Measurements from ENCODE around the gene MGRN1. TPM values are rescaled to one million over a fixed set of nuclear protein-coding genes. Genes with fewer than 3 reads are reported as not detected.

The MGRN1 gene
- total and polyA plus RNA-seq, 2 donors (not counting 1 experiment from before 2014, with no cell fraction given), result 5.4 to 26.1 TPM

- no peaks in the 10 kb centered on the region for H3K9me3 ChIP-seq (ENCODE audit: control insufficient read depth, insufficient read depth, low read depth, low read length)
- no peaks in the 10 kb centered on the region for H3K27me3 ChIP-seq (ENCODE audit: control insufficient read depth, insufficient read depth, low read length)
- H4K20me1 ChIP-seq (ENCODE audit: control insufficient read depth, extremely low read depth, insufficient read depth, low read length), result no peaks in the 10 kb centered on the region
- no peak overlapping the region for H3K4me3 ChIP-seq (replicated peaks in 1 of 4; ENCODE audit: control extremely low read depth in 1 of 4, insufficient read depth in 1 of 4, low read depth in 3 of 4, low read length in 4 of 4)
- H2AFZ ChIP-seq (ENCODE audit: low read length), result no peak overlapping the region
- TF ChIP-seq EZH2 (IDR thresholded peaks at IDR 0.05; ENCODE audit: low read length, missing control alignments), result no peak
- no peak for TF ChIP-seq CTCF (conservative IDR thresholded peaks at IDR 0.05 in 1 of 2, IDR thresholded peaks at IDR 0.05 in 1 of 2; ENCODE audit: low read depth in 1 of 2, low read length in 2 of 2)
- H3K27ac ChIP-seq (ENCODE audit: insufficient read depth, low read length), result no peak overlapping the region
- no peaks in the 10 kb centered on the region for H3K4me1 ChIP-seq (ENCODE audit: control insufficient read depth, extremely low read depth, insufficient read depth, low read length)
- no peak overlapping the region for H3K9ac ChIP-seq (ENCODE audit: insufficient read depth, low read length)
- H3K79me2 ChIP-seq (ENCODE audit: control insufficient read depth, insufficient read depth, low read length), result no peaks in the 10 kb centered on the region
- peaks cover 19% of the 10 kb centered on the region for H3K36me3 ChIP-seq (ENCODE audit: control insufficient read depth, insufficient read depth, low read length)
- H3K4me2 ChIP-seq (ENCODE audit: extremely low read depth, insufficient read depth, low read length), result no peak overlapping the region
- DNase-seq (ENCODE audit: low read depth in 2 of 2), result no peak
Observed at GRCh38 chr16:4666537-4667202, 42.0 kb downstream of the MGRN1 start.

- peaks cover 19% of the 10 kb centered on the region for H3K36me3 ChIP-seq (ENCODE audit: control insufficient read depth, insufficient read depth, low read length)
- no peaks in the 10 kb centered on the region for H3K9me3 ChIP-seq (ENCODE audit: control insufficient read depth, insufficient read depth, low read depth, low read length)
- H3K4me1 ChIP-seq (ENCODE audit: control insufficient read depth, extremely low read depth, insufficient read depth, low read length), result no peaks in the 10 kb centered on the region
- H3K27ac ChIP-seq (ENCODE audit: insufficient read depth, low read length), result no peak overlapping the region
- H3K79me2 ChIP-seq (ENCODE audit: control insufficient read depth, insufficient read depth, low read length), result no peaks in the 10 kb centered on the region
- DNase-seq (ENCODE audit: low read depth in 2 of 2), result no peak
- no peaks in the 10 kb centered on the region for H3K27me3 ChIP-seq (ENCODE audit: control insufficient read depth, insufficient read depth, low read length)
- no peak overlapping the region for H2AFZ ChIP-seq (ENCODE audit: low read length)
- H3K9ac ChIP-seq (ENCODE audit: insufficient read depth, low read length), result no peak overlapping the region
- TF ChIP-seq EZH2 (IDR thresholded peaks at IDR 0.05; ENCODE audit: low read length, missing control alignments), result no peak
- TF ChIP-seq CTCF (conservative IDR thresholded peaks at IDR 0.05 in 1 of 2, IDR thresholded peaks at IDR 0.05 in 1 of 2; ENCODE audit: low read depth in 1 of 2, low read length in 2 of 2), result no peak
- H3K4me3 ChIP-seq (replicated peaks in 1 of 4; ENCODE audit: control extremely low read depth in 1 of 4, insufficient read depth in 1 of 4, low read depth in 3 of 4, low read length in 4 of 4), result no peak overlapping the region
- H4K20me1 ChIP-seq (ENCODE audit: control insufficient read depth, extremely low read depth, insufficient read depth, low read length), result no peaks in the 10 kb centered on the region
- no peak overlapping the region for H3K4me2 ChIP-seq (ENCODE audit: extremely low read depth, insufficient read depth, low read length)
Observed at GRCh38 chr16:4667203-4667963, 42.8 kb downstream of the MGRN1 start.

- Histone ChIP-seq H3K4me3 (replicated peaks in 1 of 4; ENCODE audit: control extremely low read depth in 1 of 4, insufficient read depth in 1 of 4, low read depth in 3 of 4, low read length in 4 of 4) (no peak overlapping the region), H4K20me1 (ENCODE audit: control insufficient read depth, extremely low read depth, insufficient read depth, low read length) (no peaks in the 10 kb centered on the region), H3K27me3 (ENCODE audit: control insufficient read depth, insufficient read depth, low read length) (no peaks in the 10 kb centered on the region), H2AFZ (ENCODE audit: low read length) (no peak overlapping the region), H3K27ac (ENCODE audit: insufficient read depth, low read length) (no peak overlapping the region), H3K36me3 (ENCODE audit: control insufficient read depth, insufficient read depth, low read length) (peaks cover 21% of the 10 kb centered on the region), H3K4me1 (ENCODE audit: control insufficient read depth, extremely low read depth, insufficient read depth, low read length) (no peaks in the 10 kb centered on the region), H3K79me2 (ENCODE audit: control insufficient read depth, insufficient read depth, low read length) (no peaks in the 10 kb centered on the region), H3K9ac (ENCODE audit: insufficient read depth, low read length) (no peak overlapping the region), H3K9me3 (ENCODE audit: control insufficient read depth, insufficient read depth, low read depth, low read length) (no peaks in the 10 kb centered on the region), H3K4me2 (ENCODE audit: extremely low read depth, insufficient read depth, low read length) (no peak overlapping the region)
- TF ChIP-seq CTCF (conservative IDR thresholded peaks at IDR 0.05 in 1 of 2, IDR thresholded peaks at IDR 0.05 in 1 of 2; ENCODE audit: low read depth in 1 of 2, low read length in 2 of 2), result no peak
- DNase-seq (ENCODE audit: low read depth in 2 of 2), result no peak
Observed at GRCh38 chr16:4668313-4668960, 43.8 kb downstream of the MGRN1 start.

Measured in fibroblast of lung (primary cell).